DOHH2 (cell line): ENCODE data around the gene CDKAL1.

ENCODE experiments used
- H3F3A ChIP-seq: fragments of 200-600 bp; sonication (generic), shearing (Covaris generic); 2 replicates; pipeline ENCODE4 v1.6.0; 2016; ENCODE audit warnings: antibody characterized with exemption, mild to moderate bottlenecking; ENCODE audit not compliant: control insufficient read depth, insufficient read depth
- H3K27ac ChIP-seq: fragments of 200-600 bp; sonication (generic); 2 replicates; pipeline ENCODE4 v1.5.1; 2014; ENCODE audit warnings: low read depth, mild to moderate bottlenecking, low read length, moderate library complexity
- H3K27me3 ChIP-seq: fragments of 200-600 bp; sonication (generic); 2 replicates; pipeline ENCODE4 v1.6.1; 2014; ENCODE audit warnings: mild to moderate bottlenecking, low read length, mixed read lengths; ENCODE audit not compliant: control insufficient read depth
- H3K36me3 ChIP-seq: fragments of 200-600 bp; sonication (generic); 2 replicates; pipeline ENCODE4 v1.6.1; 2014; ENCODE audit warnings: mild to moderate bottlenecking, low read length, moderate library complexity, mixed read lengths; ENCODE audit not compliant: control insufficient read depth
- H3K4me1 ChIP-seq: fragments of 200-600 bp; sonication (generic); 2 replicates; pipeline ENCODE4 v1.6.1; 2014; ENCODE audit warnings: mild to moderate bottlenecking, low read length, mixed read lengths; ENCODE audit not compliant: control insufficient read depth
- H3K4me2 ChIP-seq: fragments of 200-600 bp; sonication (generic); 2 replicates; pipeline ENCODE4 v1.6.0; 2014; ENCODE audit warnings: mild to moderate bottlenecking, low read length, moderate library complexity
- H3K4me3 ChIP-seq: fragments of 200-600 bp; sonication (generic); 2 replicates; pipeline ENCODE4 v1.5.1; 2014; ENCODE audit warnings: mild to moderate bottlenecking, low read length, mixed read lengths
- H3K79me2 ChIP-seq: fragments of 200-600 bp; sonication (generic); 2 replicates; pipeline ENCODE4 v1.6.1; 2014; ENCODE audit warnings: mild to moderate bottlenecking, low read length, mixed read lengths; ENCODE audit not compliant: control insufficient read depth
- H3K9me2 ChIP-seq: fragments of 200-600 bp; sonication (generic); replicated peaks from 2 replicates; pipeline ENCODE4 v1.6.1; 2014; ENCODE audit warnings: mild to moderate bottlenecking, low read length, mixed read lengths; ENCODE audit not compliant: control insufficient read depth
- H3K9me3 ChIP-seq: fragments of 200-600 bp; sonication (generic); 2 replicates; pipeline ENCODE4 v1.6.1; 2014; ENCODE audit warnings: antibody characterized with exemption, low read length, mixed read lengths; ENCODE audit not compliant: control insufficient read depth, insufficient read depth
- H4K20me1 ChIP-seq: fragments of 200-600 bp; sonication (generic); 2 replicates; pipeline ENCODE4 v1.6.0; 2014; ENCODE audit warnings: low read depth, mild to moderate bottlenecking, antibody characterized with exemption, low read length, moderate library complexity; ENCODE audit not compliant: control insufficient read depth, insufficient read depth
- CTCF ChIP-seq: fragments of 200-600 bp; sonication (generic); IDR thresholded peaks from one replicate; pipeline ENCODE4 v1.5.1; 2014; ENCODE audit warnings: antibody characterized with exemption, mild to moderate bottlenecking, low read depth, low read length; ENCODE audit not compliant: poor library complexity, severe bottlenecking
- EZH2phosphoT487 ChIP-seq: fragments of 200-600 bp; sonication (generic); IDR thresholded peaks from 2 replicates; pipeline ENCODE4 v1.6.1; 2017; ENCODE audit warnings: borderline replicate concordance, mild to moderate bottlenecking, antibody characterized with exemption, low read length, moderate library complexity, mixed read lengths

The CDKAL1 gene

GRCh38 chr6:21158149-21158548, 623.9 kb downstream of the CDKAL1 start:
- Histone ChIP-seq H3K27me3 (no peaks in the 10 kb centered on the region), H4K20me1 (no peaks in the 10 kb centered on the region), H3F3A (no peaks in the 10 kb centered on the region), H3K4me2 (no peak overlapping the region), H3K27ac (no peak overlapping the region), H3K79me2 (no peaks in the 10 kb centered on the region), H3K36me3 (no peaks in the 10 kb centered on the region), H3K9me2 (no peaks in the 10 kb centered on the region), H3K9me3 (no peaks in the 10 kb centered on the region), H3K4me3 (no peak overlapping the region), H3K4me1 (no peaks in the 10 kb centered on the region)
- TF ChIP-seq CTCF = no peak
- TF ChIP-seq EZH2phosphoT487 = no peak

- no peak for TF ChIP-seq EZH2phosphoT487
- TF ChIP-seq CTCF = no peak
These were observed 624.6 kb downstream of the CDKAL1 start for GRCh38 chr6:21158873-21159272.

GRCh38 chr6:21159465-21159864, 625.2 kb downstream of the CDKAL1 start:
- Histone ChIP-seq H3K79me2 (no peaks in the 10 kb centered on the region), H3K36me3 (no peaks in the 10 kb centered on the region)

More at GRCh38 chr6:21158873-21159272, 624.6 kb downstream of the CDKAL1 start:
- Histone ChIP-seq H3K9me3 (no peaks in the 10 kb centered on the region), H3K4me3 (no peak overlapping the region), H3K4me1 (no peaks in the 10 kb centered on the region), H3K9me2 (no peaks in the 10 kb centered on the region), H3K36me3 (no peaks in the 10 kb centered on the region), H4K20me1 (no peaks in the 10 kb centered on the region), H3F3A (no peaks in the 10 kb centered on the region), H3K27ac (no peak overlapping the region), H3K27me3 (no peaks in the 10 kb centered on the region), H3K4me2 (no peak overlapping the region), H3K79me2 (no peaks in the 10 kb centered on the region)

More at GRCh38 chr6:21159465-21159864, 625.2 kb downstream of the CDKAL1 start:
- Histone ChIP-seq H3K9me2 (no peaks in the 10 kb centered on the region), H3K4me1 (no peaks in the 10 kb centered on the region), H3K9me3 (no peaks in the 10 kb centered on the region), H3K27me3 (no peaks in the 10 kb centered on the region), H3F3A (no peaks in the 10 kb centered on the region), H3K4me2 (no peak overlapping the region), H4K20me1 (no peaks in the 10 kb centered on the region), H3K4me3 (no peak overlapping the region), H3K27ac (no peak overlapping the region)
- no peak for TF ChIP-seq EZH2phosphoT487
- no peak for TF ChIP-seq CTCF
